HL-60 (cell line): ENCODE data around the gene CIDEC.
A peak's percentile ranks its signal among the peaks of the same experiment; 100 is the strongest.

Experiments
- DNase-seq, 2 experiments: peaks; one replicate each; pipeline ENCODE4 v3.0.0-alpha.2; 2010 to 2020; ENCODE audit warnings: low read depth in 1 of 2, low spot score in 1 of 2
- H3K27ac ChIP-seq: fragments of 250-450 bp; sonication (Bioruptor Pico); replicated peaks from 2 replicates; pipeline ENCODE4 v1.5.1; 2020; ENCODE audit warnings: mild to moderate bottlenecking, moderate library complexity
- H3K27me3 ChIP-seq: fragments of 250-450 bp; sonication (Bioruptor Pico); 2 replicates; pipeline ENCODE4 v1.5.1; 2021; ENCODE audit warnings: mild to moderate bottlenecking, moderate library complexity; ENCODE audit not compliant: insufficient read depth, poor library complexity, severe bottlenecking
- H3K4me3 ChIP-seq: replicated peaks from 2 replicates; pipeline ENCODE4 v1.5.1; 2011; ENCODE audit warnings: mild to moderate bottlenecking, control low read depth, low read length; ENCODE audit not compliant: insufficient read depth
- GABPA ChIP-seq: IDR thresholded peaks from 2 replicates; pipeline ENCODE4 v1.6.1; 2012; ENCODE audit warnings: low read depth
- POLR2AphosphoS5 ChIP-seq: IDR thresholded peaks from 2 replicates; pipeline ENCODE4 v1.6.1; 2012; ENCODE audit warnings: low read depth
- REST ChIP-seq: IDR thresholded peaks from 2 replicates; pipeline ENCODE4 v1.6.1; 2012; ENCODE audit warnings: low read depth; ENCODE audit not compliant: insufficient replicate concordance
- SPI1 ChIP-seq: IDR thresholded peaks from 2 replicates; pipeline ENCODE4 v1.6.1; 2012; ENCODE audit warnings: low read depth, mild to moderate bottlenecking, borderline replicate concordance
- TF ChIP-seq, protein P1 (sequence below): IDR thresholded peaks from one replicate; pipeline ENCODE4 v1.5.1; 2011; ENCODE audit warnings: low read length, control low read depth, inconsistent platforms; ENCODE audit not compliant: insufficient read depth

CIDEC gene

DNA sequence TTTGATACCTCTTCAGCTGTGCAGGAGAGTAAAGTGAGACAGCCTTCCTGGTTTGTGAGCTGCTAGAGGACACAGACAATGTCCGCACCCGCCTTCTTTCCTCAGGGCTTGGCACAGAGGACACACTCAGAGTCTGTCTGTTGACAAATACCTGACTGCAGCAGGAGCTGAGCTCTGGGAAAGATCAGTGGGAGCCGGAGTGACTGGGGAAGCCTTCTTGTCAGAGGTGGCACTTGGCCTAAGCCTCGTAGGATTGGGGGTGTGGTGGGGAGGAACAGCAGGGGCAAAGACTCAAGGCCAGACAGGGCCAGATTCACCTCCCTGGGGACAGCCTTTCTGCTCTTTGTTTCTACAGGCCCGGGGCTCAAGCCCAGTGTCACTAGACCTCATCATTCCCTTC, 33.5 kb upstream of the CIDEC start:
- TF ChIP-seq POLR2AphosphoS5 = no peak
- TF ChIP-seq REST = no peak
- TF ChIP-seq SPI1 = no peak
- Histone ChIP-seq H3K27ac (no peak overlapping the region), H3K27me3 (no peaks in the 10 kb centered on the region), H3K4me3 (no peak overlapping the region)
- DNase-seq = no peak

GRCh38 chr3:9912294-9912935, 32.4 kb upstream of the CIDEC start:
- peak overlapping the region; percentile 19 for H3K27ac ChIP-seq
- no peaks in the 10 kb centered on the region for H3K27me3 ChIP-seq
- H3K4me3 ChIP-seq = no peak overlapping the region
- DNase-seq = peak; percentile 66 to 70
- TF ChIP-seq POLR2AphosphoS5 = peak; percentile 65; the same call in 1 of the 2 replicates
- TF ChIP-seq GABPA = no peak
- TF ChIP-seq SPI1 = no peak
- no peak for TF ChIP-seq REST
- TF ChIP-seq, protein P1, sequence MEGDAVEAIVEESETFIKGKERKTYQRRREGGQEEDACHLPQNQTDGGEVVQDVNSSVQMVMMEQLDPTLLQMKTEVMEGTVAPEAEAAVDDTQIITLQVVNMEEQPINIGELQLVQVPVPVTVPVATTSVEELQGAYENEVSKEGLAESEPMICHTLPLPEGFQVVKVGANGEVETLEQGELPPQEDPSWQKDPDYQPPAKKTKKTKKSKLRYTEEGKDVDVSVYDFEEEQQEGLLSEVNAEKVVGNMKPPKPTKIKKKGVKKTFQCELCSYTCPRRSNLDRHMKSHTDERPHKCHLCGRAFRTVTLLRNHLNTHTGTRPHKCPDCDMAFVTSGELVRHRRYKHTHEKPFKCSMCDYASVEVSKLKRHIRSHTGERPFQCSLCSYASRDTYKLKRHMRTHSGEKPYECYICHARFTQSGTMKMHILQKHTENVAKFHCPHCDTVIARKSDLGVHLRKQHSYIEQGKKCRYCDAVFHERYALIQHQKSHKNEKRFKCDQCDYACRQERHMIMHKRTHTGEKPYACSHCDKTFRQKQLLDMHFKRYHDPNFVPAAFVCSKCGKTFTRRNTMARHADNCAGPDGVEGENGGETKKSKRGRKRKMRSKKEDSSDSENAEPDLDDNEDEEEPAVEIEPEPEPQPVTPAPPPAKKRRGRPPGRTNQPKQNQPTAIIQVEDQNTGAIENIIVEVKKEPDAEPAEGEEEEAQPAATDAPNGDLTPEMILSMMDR = no peak

- Histone ChIP-seq H3K27ac (no peak overlapping the region), H3K27me3 (no peaks in the 10 kb centered on the region), H3K4me3 (no peak overlapping the region)
- TF ChIP-seq SPI1 (no peak), REST (no peak), GABPA (no peak), POLR2AphosphoS5 (no peak)
- TF ChIP-seq, protein P1 = no peak
- DNase-seq = no peak
These were observed 31.8 kb upstream of the CIDEC start for GRCh38 chr3:9911863-9912262.
